H7 (cell line): Measurements from ENCODE around the gene SPRYD7. TPM values are rescaled to one million over a fixed set of nuclear protein-coding genes. Genes with fewer than 3 reads are reported as not detected.

Experiments
- DNase-seq: peaks from one replicate; pipeline ENCODE4 v3.0.0; 2012
- H3K27me3 ChIP-seq: 2 replicates; pipeline ENCODE4 v1.6.0; 2011; ENCODE audit warnings: mild to moderate bottlenecking, low read length; ENCODE audit not compliant: control insufficient read depth, insufficient read depth
- H3K36me3 ChIP-seq: replicated peaks from 2 replicates; pipeline ENCODE4 v1.5.1; 2011; ENCODE audit warnings: low read length; ENCODE audit not compliant: control insufficient read depth, insufficient read depth
- H3K4me3 ChIP-seq: 2 replicates; pipeline ENCODE4 v1.5.1; 2011; ENCODE audit warnings: low read depth, mild to moderate bottlenecking, control low read depth, low read length, moderate library complexity; ENCODE audit not compliant: insufficient read depth
- total RNA-seq: library from RNA; depleted of rRNA; stranded (reverse); fragments of >200 nt; shearing (Covaris generic); gene quantifications from 2 replicates; pipeline ENCODE4 v1.2.3, GENCODE V29; 2014

SPRYD7 gene
- total RNA-seq, 1 experiment from 2014 or later = 1.6 TPM

GRCh38 chr13:49908637-49909036, 27.5 kb downstream of the SPRYD7 start:
- Histone ChIP-seq H3K36me3 (no peaks in the 10 kb centered on the region), H3K4me3 (no peak overlapping the region), H3K27me3 (no peaks in the 10 kb centered on the region)
- no peak for DNase-seq

GRCh38 chr13:49904729-49905456, 31.2 kb downstream of the SPRYD7 start:
- Histone ChIP-seq H3K36me3 (no peaks in the 10 kb centered on the region), H3K27me3 (no peaks in the 10 kb centered on the region), H3K4me3 (no peak overlapping the region)
- DNase-seq = no peak

- Histone ChIP-seq H3K36me3 (no peaks in the 10 kb centered on the region), H3K27me3 (no peaks in the 10 kb centered on the region), H3K4me3 (no peak overlapping the region)
- DNase-seq = no peak
Measured at GRCh38 chr13:49898792-49899191, 37.3 kb downstream of the SPRYD7 start.

GRCh38 chr13:49897713-49898112, 38.4 kb downstream of the SPRYD7 start:
- DNase-seq = no peak
- Histone ChIP-seq H3K4me3 (no peak overlapping the region), H3K27me3 (no peaks in the 10 kb centered on the region), H3K36me3 (no peaks in the 10 kb centered on the region)

- H3K27me3 ChIP-seq = no peaks in the 10 kb centered on the region
- H3K36me3 ChIP-seq = no peaks in the 10 kb centered on the region
- no peak overlapping the region for H3K4me3 ChIP-seq
- DNase-seq = no peak
Measured at GRCh38 chr13:49895826-49896225, 40.3 kb downstream of the SPRYD7 start.

GRCh38 chr13:49893591-49893990, 42.5 kb downstream of the SPRYD7 start:
- no peak for DNase-seq
- no peaks in the 10 kb centered on the region for H3K36me3 ChIP-seq
- H3K4me3 ChIP-seq = no peak overlapping the region
- H3K27me3 ChIP-seq = no peaks in the 10 kb centered on the region

GRCh38 chr13:49890376-49890775, 45.8 kb downstream of the SPRYD7 start:
- no peaks in the 10 kb centered on the region for H3K27me3 ChIP-seq
- DNase-seq = peak; percentile 23

GRCh38 chr13:49878682-49879081, 57.5 kb downstream of the SPRYD7 start:
- Histone ChIP-seq H3K27me3 (no peaks in the 10 kb centered on the region), H3K36me3 (no peaks in the 10 kb centered on the region), H3K4me3 (no peak overlapping the region)
- DNase-seq = no peak

More at GRCh38 chr13:49890376-49890775, 45.8 kb downstream of the SPRYD7 start:
- no peaks in the 10 kb centered on the region for H3K36me3 ChIP-seq
- H3K4me3 ChIP-seq = no peak overlapping the region

GRCh38 chr13:49877629-49878218, 58.4 kb downstream of the SPRYD7 start:
- Histone ChIP-seq H3K36me3 (no peaks in the 10 kb centered on the region), H3K4me3 (no peak overlapping the region), H3K27me3 (no peaks in the 10 kb centered on the region)
- DNase-seq = no peak

- Histone ChIP-seq H3K36me3 (no peaks in the 10 kb centered on the region), H3K27me3 (no peaks in the 10 kb centered on the region), H3K4me3 (no peak overlapping the region)
- DNase-seq = no peak
Measured at GRCh38 chr13:49874430-49874829, 61.7 kb downstream of the SPRYD7 start.

- Histone ChIP-seq H3K4me3 (no peak overlapping the region), H3K27me3 (no peaks in the 10 kb centered on the region), H3K36me3 (no peaks in the 10 kb centered on the region)
- DNase-seq = peak; percentile 76
Measured at GRCh38 chr13:49869519-49869918, 66.6 kb downstream of the SPRYD7 start.

GRCh38 chr13:49867834-49868233, 68.3 kb downstream of the SPRYD7 start:
- no peaks in the 10 kb centered on the region for H3K36me3 ChIP-seq
- DNase-seq = no peak
- H3K27me3 ChIP-seq = no peaks in the 10 kb centered on the region
- no peak overlapping the region for H3K4me3 ChIP-seq

GRCh38 chr13:49865218-49865617, 70.9 kb downstream of the SPRYD7 start:
- H3K27me3 ChIP-seq = no peaks in the 10 kb centered on the region
- no peak for DNase-seq
- no peak overlapping the region for H3K4me3 ChIP-seq
- no peaks in the 10 kb centered on the region for H3K36me3 ChIP-seq

- H3K27me3 ChIP-seq = no peaks in the 10 kb centered on the region
- no peak for DNase-seq
- H3K36me3 ChIP-seq = no peaks in the 10 kb centered on the region
- H3K4me3 ChIP-seq = no peak overlapping the region
Measured at GRCh38 chr13:49864509-49864908, 71.6 kb downstream of the SPRYD7 start.
